RPMI7951 (cell line): ENCODE measurements around the gene SAMM50. TPM values are rescaled to one million over a fixed set of nuclear protein-coding genes. Genes with fewer than 3 reads are reported as not detected.

Source experiments
- DNase-seq: peaks from one replicate; pipeline ENCODE4 v3.0.0-alpha.2; 2012; ENCODE audit warnings: low read depth
- total RNA-seq: library from RNA; depleted of rRNA; stranded (reverse); fragments of >200 nt; shearing (Covaris generic); gene quantifications from 2 replicates; pipeline ENCODE4 v1.2.3, GENCODE V29; 2014; rRNA removed

SAMM50 gene
- 45.6 and 45.9 TPM in 2 replicates for total RNA-seq

DNA sequence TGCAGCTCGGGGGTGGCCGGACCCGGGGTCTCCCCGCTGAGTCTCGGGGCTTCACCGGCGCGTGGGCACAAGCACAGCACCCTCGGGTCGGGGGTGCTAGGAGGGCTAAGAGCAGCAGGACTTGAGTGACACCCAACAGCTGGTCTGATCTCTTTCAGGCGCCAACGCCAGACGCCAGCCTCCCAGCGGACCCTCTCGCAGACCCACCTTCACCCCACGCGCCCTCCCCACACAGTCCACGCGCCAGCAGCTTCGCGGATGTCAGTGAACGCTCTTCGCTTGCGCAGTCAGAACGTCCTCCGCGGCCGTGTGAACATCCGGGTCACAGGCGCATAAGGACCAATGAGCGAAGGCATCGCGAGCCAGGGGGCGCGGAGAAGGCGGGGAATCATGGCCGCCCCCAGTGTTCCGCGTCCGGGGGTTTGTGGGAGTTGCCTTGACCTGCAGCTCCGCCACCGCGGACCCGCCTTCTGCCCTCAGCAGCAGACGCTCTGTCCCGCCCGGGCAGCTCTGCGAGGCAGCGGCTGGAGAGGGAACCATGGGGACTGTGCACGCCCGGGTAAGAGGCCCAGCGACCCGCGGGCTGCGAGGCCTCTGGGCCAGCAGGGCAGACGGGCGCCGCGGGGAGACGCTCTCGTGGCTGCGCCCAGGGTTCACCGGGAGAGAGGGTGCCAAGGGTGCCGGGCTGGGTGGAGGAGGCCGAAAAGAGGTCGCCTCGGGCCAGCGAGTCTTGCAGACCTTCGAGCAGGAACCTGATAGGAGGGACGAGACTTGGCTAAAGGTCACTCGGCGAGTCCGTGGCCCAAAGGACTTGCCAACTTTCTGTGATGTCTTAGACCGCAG, at the start of gene SAMM50:
SAMM50 (plus strand) TSS at position 403 of the 843 bp plus-strand sequence; CDS start at position 539, 136 bp downstream.
- peak; percentile 90 for DNase-seq

DNA sequence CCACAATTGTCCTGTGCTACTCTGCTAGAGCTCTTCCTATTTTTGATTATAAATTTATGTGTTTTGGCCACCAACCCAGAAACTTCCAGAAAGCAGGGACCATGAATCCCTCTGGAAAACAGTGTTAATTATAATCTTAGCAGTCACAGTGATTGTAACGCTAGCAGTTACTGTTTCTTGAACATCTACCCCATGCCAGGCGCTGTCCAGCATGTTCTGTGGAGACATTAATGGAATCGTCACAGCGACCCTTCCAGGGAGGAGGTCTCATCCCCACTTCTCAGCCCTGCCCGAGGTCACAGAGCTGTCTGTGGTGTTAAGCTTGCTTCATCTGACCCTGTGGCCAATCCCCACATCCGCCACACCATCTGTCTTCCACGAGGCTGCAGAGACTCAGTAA, 49.6 kb upstream of the SAMM50 start:
- no peak for DNase-seq

DNA sequence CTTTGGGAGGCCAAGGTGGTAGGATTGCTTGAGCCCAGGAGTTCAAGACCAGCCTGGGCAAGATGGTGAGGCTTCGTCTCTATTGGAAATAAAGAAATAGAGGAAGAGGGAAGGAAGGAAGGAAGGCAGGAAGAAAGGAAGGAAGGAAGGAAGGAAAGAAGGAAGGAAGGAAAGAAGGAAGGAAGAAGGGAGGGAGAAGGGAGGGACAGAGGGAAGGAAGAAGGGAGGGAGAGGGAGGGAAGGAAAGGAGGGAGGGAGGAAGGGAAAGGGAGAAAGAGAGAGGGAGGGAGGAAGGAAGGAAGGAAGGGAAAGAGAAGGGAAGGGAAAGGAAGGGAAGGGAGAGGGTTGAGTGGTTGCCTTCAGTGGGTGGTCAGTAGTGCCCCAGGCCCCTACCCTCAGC, 45.5 kb upstream of the SAMM50 start:
- DNase-seq: no peak

DNA sequence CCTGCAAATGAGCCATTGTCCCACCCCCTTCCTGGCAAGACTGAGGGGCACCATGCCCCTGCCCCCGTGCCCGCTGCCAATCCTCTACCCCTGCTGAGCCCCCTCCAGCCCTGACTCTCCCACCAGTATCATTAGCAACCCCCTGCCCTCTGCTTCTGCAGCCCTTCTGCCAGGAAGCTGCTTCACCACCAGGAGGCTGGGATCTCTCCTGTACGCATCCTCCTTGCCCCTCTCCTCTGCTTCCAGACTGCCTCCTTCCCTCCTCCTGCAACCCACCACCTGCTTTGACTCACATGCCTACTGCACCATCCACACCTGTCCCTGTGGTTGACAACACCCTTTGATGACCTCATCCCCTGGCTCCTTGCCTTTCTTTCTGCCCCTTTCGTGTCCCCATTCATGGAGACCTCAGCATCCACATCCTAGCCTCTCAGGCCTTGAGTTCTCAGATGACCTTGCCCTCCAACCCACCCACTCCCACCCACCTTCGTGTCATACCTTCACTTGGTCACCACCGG, 45.0 kb upstream of the SAMM50 start:
- DNase-seq: no peak

DNA sequence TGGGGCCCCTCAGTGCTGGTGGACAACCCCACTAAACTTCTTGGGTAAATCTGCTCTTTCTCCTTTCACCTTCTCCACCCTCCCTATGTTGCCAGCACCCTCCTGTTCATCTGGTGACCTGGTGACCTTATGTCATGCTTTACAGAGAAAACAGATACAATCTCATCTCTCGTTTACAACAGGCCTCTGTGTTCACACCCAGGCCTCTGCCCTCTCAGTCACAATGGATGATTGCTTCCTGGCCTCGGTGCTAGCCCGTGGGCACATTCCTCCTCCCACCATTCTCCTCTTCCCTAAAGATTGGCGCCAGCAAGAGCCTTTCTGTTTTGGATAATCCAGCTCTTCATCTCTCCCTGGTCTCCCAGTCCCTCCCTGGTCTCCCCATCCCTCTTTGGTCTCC, 43.9 kb upstream of the SAMM50 start:
- no peak for DNase-seq

DNA sequence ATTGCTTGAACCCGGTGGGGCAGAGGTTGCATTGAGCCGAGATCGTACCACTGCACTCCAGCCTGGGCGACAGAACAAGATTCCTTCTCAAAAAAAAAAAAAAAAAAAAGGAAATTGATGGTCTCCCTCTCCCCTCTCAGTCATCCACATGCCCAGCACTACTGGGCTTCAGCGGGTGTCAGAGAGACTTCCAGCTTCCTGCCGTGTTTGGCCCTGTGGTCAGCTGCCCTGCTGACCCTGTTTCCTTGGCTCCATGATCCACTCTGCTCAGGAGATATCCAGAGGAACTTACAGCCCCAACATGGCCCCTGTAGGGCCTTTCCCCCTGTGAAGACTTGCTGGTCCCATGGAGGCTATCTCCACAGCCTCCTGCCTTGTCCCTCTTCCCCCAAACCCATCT, 37.7 kb upstream of the SAMM50 start:
- peak; percentile 50 for DNase-seq

DNA sequence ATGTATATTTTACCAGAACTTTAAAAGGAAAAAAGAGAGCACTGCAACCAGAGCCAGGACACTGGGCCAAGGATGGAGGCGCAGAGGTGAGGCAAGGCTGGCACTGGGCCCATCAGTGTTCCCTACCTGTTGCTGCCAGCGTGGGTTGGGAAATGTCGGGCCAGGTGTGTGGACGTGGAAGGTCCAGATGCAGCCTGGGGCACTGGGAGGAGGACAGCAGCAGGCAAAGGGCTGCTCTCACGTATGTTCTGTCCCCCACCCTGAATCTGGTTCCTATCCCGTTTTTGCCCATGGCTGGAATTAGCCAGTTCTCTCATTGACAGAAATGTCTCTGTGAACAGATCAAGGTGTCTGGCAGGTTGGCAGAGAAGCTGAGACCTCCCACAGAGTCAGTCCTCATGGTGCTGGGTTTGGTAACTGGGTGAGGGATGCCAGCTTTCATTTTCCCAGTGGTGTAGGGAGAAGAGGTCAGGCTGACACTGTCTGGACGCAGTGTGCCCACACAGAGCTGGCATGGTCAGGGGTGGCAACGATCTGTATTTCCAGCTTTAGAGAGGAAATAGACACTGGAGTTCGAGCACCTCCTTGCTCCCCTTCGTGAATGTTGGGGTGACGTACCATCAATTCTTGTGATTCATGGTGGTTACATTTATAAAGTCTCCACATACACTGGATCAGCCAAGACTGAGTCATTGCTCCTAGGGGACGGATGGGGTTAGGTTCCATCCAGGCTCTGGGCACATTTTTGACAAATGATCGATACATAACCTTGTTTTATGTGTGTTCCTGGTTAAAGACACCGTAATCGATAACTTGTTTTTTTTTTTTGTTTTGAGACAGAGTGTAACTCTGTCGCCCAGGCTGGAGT, 35.9 kb upstream of the SAMM50 start:
- DNase-seq: peak; percentile 67

DNA sequence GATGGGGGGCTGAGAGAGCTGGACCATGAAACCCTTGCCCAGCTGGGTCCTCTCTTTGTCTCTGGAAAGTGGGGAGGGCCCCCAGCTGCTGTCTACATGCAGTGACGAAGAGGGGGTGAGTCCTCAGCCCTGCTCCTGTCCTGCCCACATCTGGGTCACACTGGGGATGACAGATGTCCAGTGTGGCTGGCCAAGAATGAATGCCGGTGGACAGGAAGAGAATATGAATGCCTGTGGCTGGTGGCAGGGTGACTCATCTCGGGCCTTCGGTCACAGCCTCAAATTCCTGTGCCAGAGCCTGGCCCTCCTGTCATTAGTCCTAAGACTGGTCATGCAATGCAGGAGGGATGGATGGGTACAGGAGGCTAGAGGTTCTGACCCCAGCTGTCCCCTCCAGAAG, 33.9 kb upstream of the SAMM50 start:
- DNase-seq: peak; percentile 97

DNA sequence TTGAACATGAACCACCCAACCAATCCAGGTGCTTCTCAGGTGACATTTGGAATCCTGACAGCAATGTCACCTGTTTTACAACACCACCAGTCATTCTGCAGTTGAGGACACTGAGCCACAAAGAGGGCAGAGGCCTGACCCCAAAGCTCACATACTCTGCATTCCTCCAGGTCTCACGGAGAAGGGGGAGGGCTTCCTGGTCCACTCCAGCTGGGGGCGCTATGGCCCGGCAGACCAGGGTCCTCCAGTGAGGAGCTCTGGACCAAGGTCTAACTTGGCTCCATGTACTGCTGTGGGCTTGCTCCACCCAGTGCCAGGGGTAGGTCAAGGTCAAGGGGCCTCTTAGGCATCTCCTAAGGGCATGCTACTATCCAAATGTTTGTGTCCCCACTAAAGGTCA, 33.1 kb upstream of the SAMM50 start:
- no peak for DNase-seq

DNA sequence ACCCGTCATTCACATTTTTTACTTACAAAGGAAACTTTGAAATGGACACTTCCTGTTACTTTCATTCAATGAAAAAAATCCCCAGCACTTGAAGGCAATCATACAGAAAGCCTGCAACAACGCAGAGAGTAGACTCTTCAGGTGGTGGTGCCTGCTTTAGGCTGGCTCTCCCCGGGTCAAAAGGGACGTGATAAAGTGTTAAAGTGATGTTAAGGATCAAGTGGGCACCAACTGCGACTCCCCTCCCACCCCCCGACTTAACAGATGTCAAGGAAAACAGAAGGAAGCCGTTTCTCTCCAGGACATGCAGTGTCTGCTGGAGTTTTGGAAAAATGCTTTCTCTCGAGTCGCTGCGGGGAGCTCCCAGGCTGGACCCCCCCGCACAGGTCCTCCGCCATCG, 32.1 kb upstream of the SAMM50 start:
- DNase-seq: no peak

DNA sequence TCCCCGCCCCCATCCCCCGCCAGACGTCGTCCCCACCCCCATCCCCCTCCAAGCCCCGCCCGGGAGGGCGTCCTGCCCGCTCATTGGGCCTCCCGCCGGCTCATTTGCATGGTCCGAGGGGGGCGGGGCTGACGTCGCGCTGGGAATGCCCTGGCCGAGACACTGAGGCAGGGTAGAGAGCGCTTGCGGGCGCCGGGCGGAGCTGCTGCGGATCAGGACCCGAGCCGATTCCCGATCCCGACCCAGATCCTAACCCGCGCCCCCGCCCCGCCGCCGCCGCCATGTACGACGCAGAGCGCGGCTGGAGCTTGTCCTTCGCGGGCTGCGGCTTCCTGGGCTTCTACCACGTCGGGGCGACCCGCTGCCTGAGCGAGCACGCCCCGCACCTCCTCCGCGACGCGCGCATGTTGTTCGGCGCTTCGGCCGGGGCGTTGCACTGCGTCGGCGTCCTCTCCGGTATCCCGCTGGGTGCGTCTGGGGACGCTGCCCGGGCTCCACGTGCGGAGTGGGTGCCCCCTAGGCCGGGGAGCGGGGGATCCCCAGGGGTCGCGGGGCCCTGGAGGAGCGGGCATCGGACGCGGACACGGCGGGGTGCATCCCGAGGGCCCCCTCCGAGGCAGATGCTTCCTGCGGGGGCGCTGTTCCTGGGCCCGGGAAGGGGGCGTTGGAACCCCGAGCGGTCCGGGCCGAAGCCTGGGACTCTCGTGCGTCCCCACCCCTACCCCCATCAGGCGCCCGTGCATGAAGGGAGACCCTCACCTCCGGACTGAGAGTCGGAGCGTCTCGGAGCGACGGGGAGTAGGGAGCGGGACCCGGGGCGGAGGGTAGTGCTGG, 31.4 kb upstream of the SAMM50 start, which contains the start of gene PNPLA3:
PNPLA3 (plus strand) TSS at position 175 of the 834 bp plus-strand sequence; CDS start at position 282, 107 bp downstream.
- DNase-seq: peak; percentile 83

DNA sequence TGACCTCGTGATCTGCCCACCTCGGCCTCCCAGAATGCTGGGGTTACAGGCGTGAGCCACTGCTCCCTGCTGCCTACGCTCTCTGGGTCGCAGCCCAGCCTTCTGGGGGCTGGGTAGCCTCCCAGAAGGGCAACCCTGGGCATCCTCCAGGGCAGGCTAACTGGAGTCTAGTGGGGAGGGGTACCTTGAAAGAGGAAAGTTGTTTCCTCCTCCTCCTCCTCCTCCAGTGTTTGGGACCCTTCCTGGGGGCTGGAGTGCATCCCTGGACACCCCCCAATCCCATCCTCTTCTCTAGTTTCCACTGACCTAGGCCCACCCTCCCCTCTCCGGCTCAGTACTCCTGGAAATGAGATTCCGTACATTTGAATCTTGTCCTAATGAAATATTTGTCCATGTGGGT, 30.4 kb upstream of the SAMM50 start:
- no peak for DNase-seq

DNA sequence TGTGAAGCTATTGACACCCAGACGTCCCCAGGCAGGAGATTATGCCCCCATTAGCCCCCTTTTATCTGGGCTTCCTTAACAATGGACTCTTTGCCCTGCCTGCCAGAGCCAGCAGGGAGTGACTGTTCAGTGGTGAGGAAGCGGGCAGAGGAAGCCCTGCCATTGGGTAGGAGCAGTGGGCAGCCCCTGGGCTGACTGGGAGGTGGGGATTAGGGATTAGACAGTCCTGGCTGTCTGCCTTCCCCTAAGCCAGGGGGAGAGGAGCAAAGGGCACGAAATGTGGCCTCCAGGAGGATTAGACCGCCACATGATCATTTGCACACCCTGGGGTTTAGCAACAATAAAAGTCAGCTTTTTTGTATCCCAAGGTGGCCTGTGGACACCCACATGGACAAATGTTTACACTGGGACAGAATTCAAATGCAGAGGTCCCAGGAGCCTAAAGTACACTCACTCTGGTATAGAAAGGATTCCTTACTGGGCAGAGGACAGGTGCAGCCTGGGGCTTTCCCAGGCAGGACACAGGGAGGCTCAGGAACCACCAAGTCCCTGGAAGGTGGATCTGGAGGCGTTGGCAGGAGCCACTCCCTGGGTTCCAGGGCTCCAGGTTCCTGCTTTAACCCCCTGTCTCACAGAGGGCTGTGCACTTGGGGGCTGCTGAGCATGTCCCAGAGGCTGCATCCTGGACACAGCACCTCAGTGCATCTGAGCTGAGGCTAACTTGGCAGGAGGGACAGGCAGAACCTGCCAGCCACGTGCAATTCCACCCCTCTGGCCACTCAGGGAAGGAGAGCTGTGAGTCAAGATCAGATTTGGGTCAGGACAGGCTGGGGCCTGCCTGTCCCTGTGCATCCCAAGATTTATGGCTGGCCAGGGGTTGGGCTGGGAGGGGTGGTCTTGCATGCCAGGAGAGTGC, 29.6 kb upstream of the SAMM50 start:
- peak; percentile 50 for DNase-seq

DNA sequence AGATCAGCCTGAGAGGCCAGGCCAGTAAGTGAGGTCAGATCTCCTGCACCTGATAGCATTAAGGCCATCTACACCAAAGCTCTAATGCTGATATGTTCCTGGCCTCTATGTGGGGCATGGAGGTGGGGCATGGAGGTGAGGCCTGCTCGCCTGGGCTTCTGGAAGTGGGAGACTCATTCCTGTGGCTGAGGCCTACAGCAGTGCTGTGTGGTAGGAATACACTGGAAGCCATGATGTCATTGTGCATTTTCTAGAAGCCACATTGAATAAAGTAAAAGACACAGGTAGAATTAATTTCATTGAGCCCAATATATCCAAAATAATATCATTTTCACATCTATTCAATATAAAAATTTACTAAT, 28.9 kb upstream of the SAMM50 start:
- DNase-seq: no peak

DNA sequence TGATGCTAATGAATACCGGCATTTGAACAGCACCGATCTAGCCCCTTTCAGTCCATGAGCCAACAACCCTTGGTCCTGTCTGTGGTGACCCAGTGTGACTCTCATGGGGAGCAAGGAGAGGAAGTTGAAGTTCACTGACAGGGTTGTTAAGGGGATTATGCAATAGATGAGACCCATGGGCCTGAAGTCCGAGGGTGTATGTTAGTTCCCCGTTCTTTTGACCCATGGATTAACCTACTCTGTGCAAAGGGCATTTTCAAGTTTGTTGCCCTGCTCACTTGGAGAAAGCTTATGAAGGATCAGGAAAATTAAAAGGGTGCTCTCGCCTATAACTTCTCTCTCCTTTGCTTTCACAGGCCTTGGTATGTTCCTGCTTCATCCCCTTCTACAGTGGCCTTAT, 26.8 kb upstream of the SAMM50 start:
- no peak for DNase-seq

DNA sequence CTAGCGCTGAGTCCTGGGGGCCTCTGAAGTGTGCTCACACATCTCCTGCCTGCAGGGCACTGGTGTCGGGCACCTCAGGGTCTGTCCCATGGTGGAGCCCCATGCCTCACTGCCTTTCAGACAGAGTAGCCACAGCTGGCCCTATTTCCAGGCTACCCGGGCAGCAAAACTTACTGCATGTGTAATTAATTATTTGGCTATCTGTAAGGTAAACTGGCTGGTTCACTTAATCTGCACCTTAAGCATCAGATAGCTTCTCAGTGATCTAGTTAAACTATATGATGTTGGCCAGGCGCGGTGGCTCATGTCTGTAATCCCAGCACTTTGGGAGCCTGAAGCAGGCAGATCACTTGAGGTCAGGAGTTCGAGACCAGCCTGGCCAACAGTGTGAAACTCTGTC, 26.3 kb upstream of the SAMM50 start:
- no peak for DNase-seq

DNA sequence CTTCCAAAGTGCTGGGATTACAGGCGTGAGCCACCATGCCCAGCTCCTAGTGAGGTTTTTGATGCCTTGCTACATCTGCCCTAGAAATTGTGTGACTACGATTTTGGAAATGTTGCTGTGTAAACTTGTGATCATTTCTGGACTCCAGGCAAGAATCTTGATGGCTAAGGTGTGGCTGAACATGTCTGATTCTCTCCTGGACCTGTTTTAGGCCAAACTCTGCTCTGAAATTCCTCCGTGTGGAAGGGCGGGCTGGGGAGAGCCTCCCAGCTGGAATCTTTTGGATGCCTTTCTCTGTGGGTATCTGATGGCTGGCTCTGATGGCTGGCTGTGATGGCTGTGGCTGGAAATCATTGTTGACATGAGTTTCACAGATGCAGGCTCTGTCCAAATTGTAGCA, 23.5 kb upstream of the SAMM50 start:
- no peak for DNase-seq

DNA sequence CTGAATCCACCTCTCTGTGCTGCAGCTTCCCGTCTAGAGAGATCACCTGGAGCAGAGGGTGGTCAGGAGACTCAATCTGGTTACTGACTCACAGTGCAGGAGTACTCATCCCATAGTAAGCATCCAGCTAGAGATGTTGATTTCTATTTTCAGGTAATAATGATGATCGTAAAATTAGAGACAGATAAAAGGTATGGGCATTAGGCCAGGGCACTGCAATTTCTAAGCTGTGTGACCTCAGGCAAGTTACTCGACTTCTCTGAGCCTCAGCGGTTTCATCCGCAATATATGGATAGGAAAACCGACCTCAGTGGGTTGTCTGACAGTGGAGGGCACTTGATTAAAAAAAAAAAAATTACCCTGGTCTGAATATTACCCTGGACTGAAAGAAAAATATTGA, 13.8 kb upstream of the SAMM50 start:
- DNase-seq: no peak

DNA sequence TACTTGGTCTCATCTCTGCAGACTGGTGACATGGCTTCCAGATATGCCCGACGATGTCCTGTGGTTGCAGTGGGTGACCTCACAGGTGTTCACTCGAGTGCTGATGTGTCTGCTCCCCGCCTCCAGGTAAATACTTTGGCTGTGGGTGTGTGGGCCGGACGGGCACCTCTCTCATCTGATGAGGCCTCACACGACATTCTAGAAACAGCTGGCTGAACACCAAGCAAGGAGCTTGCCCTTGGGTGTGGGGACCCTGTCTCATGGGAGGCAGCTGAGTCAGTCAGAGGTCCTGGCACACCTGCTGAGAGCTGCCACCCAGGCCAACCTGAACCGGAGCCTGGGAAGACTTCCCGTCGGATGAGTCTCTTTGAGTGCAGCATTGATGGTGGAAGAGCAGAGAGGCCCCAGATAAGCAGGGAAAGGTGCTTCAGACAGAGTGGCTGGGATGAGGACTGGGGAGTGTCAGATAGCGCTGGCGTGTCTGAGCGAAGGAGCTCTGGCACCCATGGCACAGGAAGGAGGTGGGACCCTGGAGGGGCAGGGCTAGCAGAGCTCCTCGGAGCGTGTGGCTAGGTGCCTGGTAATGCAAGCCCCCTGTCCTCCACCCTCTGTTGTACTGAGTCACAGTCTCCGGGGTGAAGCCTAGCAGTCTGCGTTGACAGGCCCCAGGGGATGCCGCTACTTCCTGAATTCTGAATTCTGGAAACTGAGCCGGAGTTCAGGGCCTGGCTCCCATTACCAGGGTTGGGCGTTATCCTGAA, 10.4 kb upstream of the SAMM50 start:
- no peak for DNase-seq
